ENCODE data around the gene HOXB9.

Gene HOXB9

GRCh38 chr17:48609759-48610281 lies 16.3 kb downstream of the HOXB9 start:
- DNase-seq, result peak; percentile 35

GRCh38 chr17:48609033-48609432 lies 17.1 kb downstream of the HOXB9 start:
- DNase-seq, result no peak

GRCh38 chr17:48608494-48608834 lies 17.7 kb downstream of the HOXB9 start:
- DNase-seq, result no peak

- DNase-seq, result no peak
Measured at GRCh38 chr17:48606892-48607614, 19.1 kb downstream of the HOXB9 start.

GRCh38 chr17:48605991-48606891 lies 19.9 kb downstream of the HOXB9 start:
- no peak for DNase-seq

GRCh38 chr17:48605409-48605919 lies 20.7 kb downstream of the HOXB9 start:
- DNase-seq, result no peak

GRCh38 chr17:48604770-48605329 lies 21.3 kb downstream of the HOXB9 start, which contains the start of gene HOXB6:
HOXB6 (minus strand) TSS chr17:48604986; CDS start chr17:48598150, 6,836 bp downstream.
- DNase-seq, result no peak

GRCh38 chr17:48603959-48604769 lies 22.0 kb downstream of the HOXB9 start:
- DNase-seq, result no peak

- DNase-seq, result no peak
Measured at GRCh38 chr17:48601539-48602425, 24.4 kb downstream of the HOXB9 start.

- no peak for DNase-seq
Measured at GRCh38 chr17:48601207-48601538, 25.0 kb downstream of the HOXB9 start.

GRCh38 chr17:48600244-48601098 lies 25.7 kb downstream of the HOXB9 start:
- no peak for DNase-seq

- no peak for DNase-seq
Measured at GRCh38 chr17:48599354-48599753, 26.8 kb downstream of the HOXB9 start.

- no peak for DNase-seq
Measured at GRCh38 chr17:48598736-48599135, 27.4 kb downstream of the HOXB9 start.

GRCh38 chr17:48597778-48598631 lies 28.2 kb downstream of the HOXB9 start:
- peak; percentile 23 for DNase-seq

GRCh38 chr17:48597528-48597777 lies 28.7 kb downstream of the HOXB9 start:
- DNase-seq, result no peak

- no peak for DNase-seq
Measured at GRCh38 chr17:48596735-48597527, 29.2 kb downstream of the HOXB9 start.

GRCh38 chr17:48596000-48596734 lies 30.0 kb downstream of the HOXB9 start:
- DNase-seq, result no peak
